Lung microvascular endothelial cell (primary cell): Measurements from ENCODE around the gene CHRNA4. TPM values are rescaled to one million over a fixed set of nuclear protein-coding genes. Genes with fewer than 3 reads are reported as not detected.
"Not testable (repeated sequence)": the region's sequence is repeated elsewhere in the genome, so short reads cannot be mapped to it uniquely, and the experiment has no call there.

Experiments
- DNase-seq, 2 donors: peaks; one replicate each; pipeline versions ENCODE4 v3.0.0 to v3.0.0-alpha.2; 2010; ENCODE audit warnings: low read depth in 2 of 2
- total RNA-seq: library from RNA; depleted of rRNA; stranded (reverse); fragments of >200 nt; gene quantifications from 2 replicates; pipeline ENCODE4 v1.2.1, GENCODE V29; 2014

The CHRNA4 gene
- total RNA-seq, 1 donor from 2014 or later, result 0.20 TPM

DNA sequence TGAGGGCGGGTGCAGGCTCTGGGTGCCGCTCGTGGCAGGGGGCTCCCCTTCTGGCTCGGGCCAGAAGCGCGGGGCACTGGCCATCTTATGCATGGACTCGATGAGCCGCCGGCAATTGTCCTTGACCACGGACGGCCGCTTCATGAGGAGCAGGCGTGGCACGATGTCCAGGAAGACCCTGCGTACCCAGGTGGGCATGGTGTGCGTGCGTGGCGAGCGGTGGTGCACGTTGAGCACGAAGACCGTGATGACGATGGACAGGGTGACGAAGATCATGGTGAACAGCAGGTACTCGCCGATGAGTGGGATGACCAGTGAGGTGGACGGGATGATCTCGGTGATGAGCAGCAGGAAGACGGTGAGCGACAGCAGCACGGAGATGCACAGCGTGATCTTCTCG is 11.0 kb downstream of the CHRNA4 start:
- DNase-seq, result no peak

- DNase-seq, result no peak
Measured at GRCh38 chr20:63349516-63349895, 11.6 kb downstream of the CHRNA4 start.

DNA sequence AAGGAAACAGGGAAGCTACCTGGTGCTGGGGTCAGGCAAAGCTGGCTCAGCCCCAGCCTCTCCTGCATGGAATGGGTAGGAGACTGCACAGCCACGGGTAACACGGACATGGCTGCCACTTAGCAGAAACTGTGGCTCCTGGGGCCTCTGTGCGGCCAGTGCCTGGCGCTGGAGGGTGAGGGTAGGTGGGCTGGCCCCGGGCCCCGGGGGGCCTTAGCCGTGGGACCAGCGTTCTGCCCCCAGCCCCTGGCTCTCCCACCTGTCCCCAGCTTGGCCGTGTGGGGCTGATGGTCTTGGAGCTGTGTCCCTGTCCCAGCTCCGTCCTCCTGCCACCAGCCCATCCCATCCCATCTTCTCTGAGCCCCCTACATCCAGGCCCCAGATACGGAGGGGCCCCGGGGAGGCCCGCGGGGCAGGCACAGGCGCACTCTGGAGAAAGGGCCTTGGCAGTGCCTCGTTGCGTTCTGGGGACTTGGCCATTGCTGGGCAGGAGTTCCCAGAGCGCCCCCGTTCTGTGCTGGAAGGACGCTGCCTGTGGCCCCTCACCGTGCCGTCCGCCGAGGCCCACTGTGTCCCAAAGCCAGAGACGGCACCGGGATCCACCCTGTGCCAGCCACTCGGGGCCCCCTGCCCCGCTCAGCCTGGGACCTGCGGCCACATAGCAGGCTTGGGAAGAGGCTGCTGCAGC is 12.2 kb downstream of the CHRNA4 start:
- no peak for DNase-seq

DNA sequence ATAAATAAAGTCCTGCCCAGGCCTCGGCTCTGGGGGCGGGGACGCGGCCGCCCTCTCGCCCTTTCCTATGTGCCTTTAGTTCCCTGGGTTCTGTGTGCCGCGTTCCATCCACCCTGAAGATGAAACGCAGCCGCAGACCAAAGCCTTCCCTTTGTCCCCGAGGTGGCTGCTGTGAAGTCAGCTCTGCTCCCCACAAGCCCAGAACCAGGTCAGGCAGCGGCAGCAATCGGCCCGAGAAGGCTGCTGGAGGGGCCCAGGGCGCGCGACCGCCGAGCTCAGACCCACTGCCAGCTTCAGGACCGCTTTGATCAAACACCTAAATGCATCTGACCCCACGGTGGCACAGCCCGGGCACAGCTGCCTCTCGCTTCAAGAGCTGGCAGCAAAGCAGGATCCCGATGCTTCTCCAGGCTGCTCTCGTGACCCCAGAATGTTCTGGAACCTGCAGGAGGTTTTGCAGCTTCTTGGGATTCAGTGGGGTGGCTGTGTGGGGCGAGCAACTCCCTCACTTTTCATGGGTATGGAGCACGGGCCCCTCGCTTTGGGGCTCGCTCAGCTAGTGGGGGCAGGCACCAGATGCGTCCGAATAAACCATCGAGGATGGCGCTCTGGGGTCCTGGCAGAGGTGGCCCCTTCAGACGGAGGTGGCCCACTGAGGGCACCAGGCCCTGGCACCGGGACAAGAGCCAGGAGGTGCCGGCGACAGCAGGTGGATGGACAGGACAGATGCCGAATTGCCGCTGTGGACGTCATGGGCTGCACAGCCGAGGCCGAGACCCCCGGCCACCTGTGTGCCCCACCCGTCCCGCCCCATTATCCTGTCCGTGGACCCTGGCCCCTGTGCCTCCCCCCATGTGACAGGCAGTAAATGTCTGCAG is 13.0 kb downstream of the CHRNA4 start:
- DNase-seq, result no peak

DNA sequence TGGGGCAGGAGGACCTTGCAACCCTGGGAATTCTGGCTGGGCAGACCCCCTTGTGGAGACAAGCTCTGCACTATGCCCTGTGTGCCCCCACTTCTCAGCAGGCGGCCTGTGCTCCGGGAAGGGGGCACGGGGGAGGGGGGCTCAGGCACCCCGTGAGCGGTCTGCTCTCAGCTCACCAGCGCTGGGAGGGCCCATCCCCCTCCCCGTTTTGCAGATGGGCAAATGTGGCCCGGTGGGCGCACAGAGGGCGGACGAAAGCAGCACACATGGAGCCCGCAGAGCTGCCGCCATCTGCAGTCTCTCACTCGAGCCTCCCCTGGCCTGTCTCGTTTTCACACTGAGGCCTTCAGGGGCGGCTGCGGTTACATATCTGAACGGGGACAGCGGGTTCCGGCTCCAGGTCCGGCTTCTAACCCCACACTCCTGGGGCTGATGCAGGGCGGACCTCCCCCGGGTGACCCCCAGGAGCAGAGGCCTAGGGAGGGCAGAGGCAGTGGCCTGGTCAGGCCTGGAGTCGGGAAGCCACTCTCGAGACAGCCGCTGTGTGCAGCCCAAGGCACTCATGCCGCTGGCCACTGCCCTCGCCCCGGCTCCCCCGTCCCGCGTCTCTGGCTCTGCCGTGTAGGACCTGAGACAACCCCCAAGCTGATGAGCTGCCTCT is 13.9 kb downstream of the CHRNA4 start:
- no peak for DNase-seq

GRCh38 chr20:63346131-63347080 is 14.7 kb downstream of the CHRNA4 start:
- DNase-seq, result no peak

- DNase-seq, result peak in 1 of 2 donors; percentile 41
Measured at GRCh38 chr20:63345328-63346100, 15.6 kb downstream of the CHRNA4 start.

DNA sequence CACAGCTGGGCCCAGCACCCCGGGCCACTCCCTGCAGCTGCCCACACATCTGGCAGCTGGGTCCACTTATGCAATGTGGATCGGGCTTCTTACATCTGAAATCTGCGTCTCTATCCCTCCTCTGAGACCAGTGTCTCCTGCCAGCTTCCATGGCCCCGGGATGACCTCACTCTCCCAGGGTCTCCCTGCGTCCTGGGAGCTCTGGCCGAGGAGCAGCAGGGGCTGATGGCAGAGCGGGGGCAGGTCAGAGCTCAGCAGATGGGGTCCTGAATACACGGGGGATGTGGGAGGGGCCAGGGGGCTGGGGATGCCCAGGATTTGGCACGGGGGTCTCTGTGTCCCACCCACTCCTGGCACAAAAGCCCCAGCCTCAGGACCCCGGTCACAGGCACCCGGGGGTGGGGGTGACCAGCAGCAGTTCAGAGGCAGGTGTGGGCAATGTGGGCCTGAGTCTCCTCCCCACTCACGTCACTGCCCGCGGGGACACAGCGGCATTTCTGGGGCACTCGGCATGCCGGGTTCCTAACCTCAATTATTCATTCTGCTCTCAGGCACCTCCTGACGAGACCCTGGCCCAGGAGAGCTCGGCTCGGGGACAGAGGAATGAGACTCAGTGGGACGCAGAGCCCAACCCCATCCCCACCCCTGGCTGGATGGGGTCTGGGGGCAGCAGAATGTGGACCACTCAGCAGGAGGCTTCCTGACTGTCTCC is 16.4 kb downstream of the CHRNA4 start:
- DNase-seq, result no peak

- no peak for DNase-seq
Measured at GRCh38 chr20:63343460-63344445, 17.4 kb downstream of the CHRNA4 start.

DNA sequence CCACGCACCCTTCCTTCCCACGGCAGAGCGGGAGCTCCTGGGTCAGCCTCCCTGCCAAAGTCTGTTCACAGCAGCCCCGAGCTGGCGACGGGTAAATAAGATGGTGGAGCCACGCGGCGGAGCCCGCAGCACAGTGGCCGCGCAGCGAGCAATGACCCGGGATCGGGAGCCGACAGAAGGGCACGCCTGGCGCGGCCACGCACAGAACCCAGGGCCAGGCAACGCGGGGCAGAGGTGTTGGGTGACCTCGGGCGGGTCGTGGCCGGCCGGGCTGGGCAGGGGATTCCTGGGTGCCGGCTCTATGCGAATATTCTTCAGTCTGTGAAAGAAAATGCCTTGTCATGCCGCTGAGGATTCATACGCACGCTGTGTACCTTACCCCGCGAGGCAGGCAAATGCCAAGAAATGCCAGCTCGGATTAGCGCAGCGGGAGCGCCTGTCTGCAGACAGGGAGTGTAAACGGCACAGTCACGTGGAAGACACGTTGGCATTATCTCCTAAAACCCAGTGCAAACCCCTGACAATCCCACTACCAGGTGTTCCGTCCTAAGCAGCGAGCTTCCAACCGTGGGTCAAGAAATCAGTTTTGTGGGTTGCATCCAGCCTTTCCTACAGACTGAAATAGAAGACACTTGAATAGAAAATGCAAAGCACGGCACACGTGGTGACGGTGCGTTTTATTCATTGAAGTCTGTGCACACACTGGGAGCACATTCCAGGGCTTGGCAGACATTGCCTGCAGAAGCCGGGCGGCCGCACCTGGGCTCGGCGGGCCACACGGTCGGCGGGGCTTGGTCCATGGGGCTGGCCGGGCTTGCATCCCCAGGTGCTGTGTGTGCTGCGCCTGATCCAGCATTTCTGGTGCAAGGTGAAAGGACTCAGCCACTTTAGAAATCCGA is 18.3 kb downstream of the CHRNA4 start:
- no peak for DNase-seq

DNA sequence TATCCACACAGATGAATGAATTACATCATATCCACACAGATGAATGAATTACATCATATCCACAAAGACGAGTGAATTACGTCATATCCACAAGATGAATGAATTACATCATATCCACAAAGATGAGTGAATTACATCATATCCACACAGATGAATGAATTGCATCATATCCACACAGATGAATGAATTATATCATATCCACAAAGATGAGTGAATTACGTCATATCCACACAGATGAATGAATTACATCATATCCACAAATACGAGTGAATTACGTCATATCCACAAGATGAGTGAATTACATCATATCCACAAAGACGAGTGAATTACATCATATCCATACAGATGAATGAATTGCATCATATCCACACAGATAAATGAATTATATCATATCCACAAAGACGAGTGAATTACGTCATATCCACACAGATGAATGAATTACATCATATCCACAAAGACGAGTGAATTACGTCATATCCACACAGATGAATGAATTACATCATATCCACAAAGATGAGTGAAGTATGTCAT is 20.9 kb downstream of the CHRNA4 start:
- DNase-seq, result not testable (repeated sequence)

GRCh38 chr20:63339154-63340094 is 21.7 kb downstream of the CHRNA4 start:
- DNase-seq, result not testable (repeated sequence)

DNA sequence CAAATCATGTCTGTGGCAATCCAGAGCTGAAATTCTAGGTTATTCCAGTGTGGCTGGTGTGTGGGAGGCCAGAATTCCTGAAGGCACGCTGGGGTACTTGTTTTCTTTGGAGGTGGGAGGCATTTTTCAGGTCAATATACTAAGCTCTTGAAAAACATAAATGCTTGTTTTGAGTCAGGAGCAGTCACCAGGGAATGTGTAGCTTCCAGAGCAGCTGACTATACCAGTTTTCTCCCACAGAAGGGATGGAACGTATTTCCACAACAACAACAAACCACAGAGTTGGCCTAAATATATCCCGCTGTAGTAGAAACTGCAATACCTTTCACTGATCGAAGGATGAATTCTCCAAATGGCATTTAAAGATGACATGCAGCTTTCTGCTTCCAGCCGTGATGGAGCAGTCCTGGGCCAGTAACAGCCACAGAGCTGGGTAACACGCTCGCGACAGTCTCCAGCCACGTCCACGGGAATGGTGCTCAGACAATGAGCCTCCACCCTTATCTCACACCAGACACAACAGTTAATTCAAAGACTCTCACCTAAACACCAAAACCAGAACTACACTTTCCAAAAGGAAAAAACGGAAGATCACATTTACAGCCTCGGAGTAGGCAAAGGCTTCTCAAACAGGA is 23.2 kb downstream of the CHRNA4 start:
- DNase-seq, result peak in 1 of 2 donors; percentile 23

- DNase-seq, result peak in 1 of 2 donors; percentile 7
Measured at GRCh38 chr20:63336232-63336752, 24.9 kb downstream of the CHRNA4 start.

GRCh38 chr20:63335711-63336110 is 25.4 kb downstream of the CHRNA4 start:
- DNase-seq, result peak in 1 of 2 donors; percentile 55
